Left ventricle myocardium inferior (tissue), 1 donor: ENCODE data around the gene MPC1. TPM values are rescaled to one million over a fixed set of nuclear protein-coding genes. Genes with fewer than 3 reads are reported as not detected.

Experiments
- DNase-seq: peaks from one replicate; pipeline ENCODE4 v3.0.0-alpha.2; 2020
- H3K27ac ChIP-seq: fragments of 200-600 bp; replicated peaks from 2 replicates; pipeline ENCODE4 v1.8.0; 2021
- H3K27me3 ChIP-seq: fragments of 200-600 bp; 2 replicates; pipeline ENCODE4 v1.8.0; 2021; ENCODE audit warnings: low read depth
- H3K36me3 ChIP-seq: fragments of 200-600 bp; 2 replicates; pipeline ENCODE4 v1.8.0; 2021
- H3K4me1 ChIP-seq: fragments of 200-600 bp; 2 replicates; pipeline ENCODE4 v1.8.0; 2021
- H3K4me3 ChIP-seq: fragments of 200-600 bp; 2 replicates; pipeline ENCODE4 v1.8.0; 2021; ENCODE audit warnings: mild to moderate bottlenecking, moderate library complexity
- H3K9me3 ChIP-seq: fragments of 200-600 bp; replicated peaks from 2 replicates; pipeline ENCODE4 v1.8.0; 2021
- intact Hi-C: fragments of 100-400 bp; cut with micrococcal nuclease; formaldehyde crosslinking; loops from one replicate; pipeline ENCODE4 v1.11.0; 2022
- total RNA-seq: library from RNA; stranded (reverse); fragmentation: NEBNext Ultra II Directional; extraction: Animal tissue kit (Norgen Biotek cat#: 25700); gene quantifications from one replicate; pipeline ENCODE4 v1.2.1, GENCODE V29; 2021
- TF ChIP-seq, protein P1 (sequence below): fragments of 200-600 bp; IDR thresholded peaks from 2 replicates; pipeline ENCODE4 v1.8.0; 2021; ENCODE audit warnings: antibody characterized with exemption, mild to moderate bottlenecking, borderline replicate concordance
- donor health status: DM: no; HTN: yes; CAD: no; lungs with severe emphysema.

Gene MPC1
- total RNA-seq, 1 donor from 2014 or later: 531 TPM

DNA sequence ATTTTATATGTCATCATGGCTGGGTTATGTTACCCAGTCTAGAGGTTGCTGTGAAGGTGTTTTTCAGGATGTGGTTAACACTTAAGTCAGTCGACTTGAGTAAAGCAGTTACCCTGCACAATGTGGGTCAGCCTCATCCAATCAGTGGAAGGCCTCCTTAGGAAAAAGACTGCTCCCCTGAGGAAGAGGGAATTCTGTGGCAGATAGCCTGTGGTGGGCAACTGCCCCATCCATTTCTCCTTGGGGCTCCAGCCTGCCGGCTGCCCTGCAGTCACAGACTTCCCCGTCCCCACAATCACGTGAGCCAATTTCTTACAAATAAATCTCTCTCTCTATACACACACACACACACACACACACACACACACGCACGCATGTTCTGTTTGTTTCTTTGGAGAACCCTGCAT, 34.5 kb upstream of the MPC1 start:
- DNase-seq: no peak
- no peak overlapping the region for H3K27ac ChIP-seq
- no peaks in the 10 kb centered on the region for H3K4me1 ChIP-seq
- no peaks in the 10 kb centered on the region for H3K9me3 ChIP-seq
- no peak overlapping the region for H3K4me3 ChIP-seq
- H3K27me3 ChIP-seq: no peaks in the 10 kb centered on the region
- peaks cover 93% of the 10 kb centered on the region for H3K36me3 ChIP-seq
- TF ChIP-seq, protein P1, sequence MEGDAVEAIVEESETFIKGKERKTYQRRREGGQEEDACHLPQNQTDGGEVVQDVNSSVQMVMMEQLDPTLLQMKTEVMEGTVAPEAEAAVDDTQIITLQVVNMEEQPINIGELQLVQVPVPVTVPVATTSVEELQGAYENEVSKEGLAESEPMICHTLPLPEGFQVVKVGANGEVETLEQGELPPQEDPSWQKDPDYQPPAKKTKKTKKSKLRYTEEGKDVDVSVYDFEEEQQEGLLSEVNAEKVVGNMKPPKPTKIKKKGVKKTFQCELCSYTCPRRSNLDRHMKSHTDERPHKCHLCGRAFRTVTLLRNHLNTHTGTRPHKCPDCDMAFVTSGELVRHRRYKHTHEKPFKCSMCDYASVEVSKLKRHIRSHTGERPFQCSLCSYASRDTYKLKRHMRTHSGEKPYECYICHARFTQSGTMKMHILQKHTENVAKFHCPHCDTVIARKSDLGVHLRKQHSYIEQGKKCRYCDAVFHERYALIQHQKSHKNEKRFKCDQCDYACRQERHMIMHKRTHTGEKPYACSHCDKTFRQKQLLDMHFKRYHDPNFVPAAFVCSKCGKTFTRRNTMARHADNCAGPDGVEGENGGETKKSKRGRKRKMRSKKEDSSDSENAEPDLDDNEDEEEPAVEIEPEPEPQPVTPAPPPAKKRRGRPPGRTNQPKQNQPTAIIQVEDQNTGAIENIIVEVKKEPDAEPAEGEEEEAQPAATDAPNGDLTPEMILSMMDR: no peak
- intact Hi-C loops: no loop called here

DNA sequence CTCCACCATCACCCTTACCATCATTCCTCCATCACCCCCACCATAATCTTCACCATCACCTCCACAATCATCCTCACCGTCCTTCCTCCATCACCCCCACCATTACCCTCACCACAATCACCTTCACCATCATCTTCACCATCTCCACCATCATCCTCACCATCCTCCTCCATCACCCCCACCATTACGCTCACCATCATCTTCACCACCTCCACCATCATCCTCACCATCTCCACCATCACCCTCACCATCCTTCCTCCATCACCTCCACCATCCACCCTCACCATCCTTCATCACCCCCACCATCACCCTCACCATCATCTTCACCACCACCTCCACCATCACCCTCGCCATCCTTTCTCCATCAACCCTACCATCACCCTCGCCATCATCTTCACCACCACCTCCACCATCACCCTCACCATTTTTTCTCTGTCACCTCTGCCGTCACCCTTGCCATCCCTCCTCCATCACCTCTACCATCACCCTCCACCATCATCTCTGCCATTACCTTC, 33.1 kb upstream of the MPC1 start:
- TF ChIP-seq, protein P1: no peak
- H3K9me3 ChIP-seq: no peaks in the 10 kb centered on the region
- no peaks in the 10 kb centered on the region for H3K27me3 ChIP-seq
- no peaks in the 10 kb centered on the region for H3K4me1 ChIP-seq
- H3K4me3 ChIP-seq: no peak overlapping the region
- intact Hi-C loops: no loop called here
- H3K36me3 ChIP-seq: peaks cover 94% of the 10 kb centered on the region
- H3K27ac ChIP-seq: no peak overlapping the region
- no peak for DNase-seq

DNA sequence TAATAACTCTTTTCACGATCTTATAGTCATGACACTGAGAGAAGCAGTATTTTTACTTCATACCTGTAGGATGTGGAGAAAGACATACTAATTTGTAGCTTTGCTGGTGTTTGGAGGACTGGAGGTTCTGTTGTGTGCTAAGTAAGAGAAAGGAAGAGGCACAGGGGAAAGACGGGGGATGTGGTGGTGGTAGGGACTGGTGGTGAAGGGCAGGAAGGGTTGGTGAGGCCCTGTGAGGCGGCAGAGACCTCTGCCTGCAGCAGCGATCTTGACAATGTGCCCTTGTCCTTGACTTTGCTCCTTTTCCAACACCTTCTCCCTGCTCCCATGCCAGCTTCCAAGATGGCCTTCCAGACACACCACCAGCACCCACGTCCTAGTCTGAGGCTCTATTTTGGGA, 32.6 kb upstream of the MPC1 start:
- Histone ChIP-seq H3K27ac (no peak overlapping the region), H3K4me1 (no peaks in the 10 kb centered on the region), H3K36me3 (peaks cover 90% of the 10 kb centered on the region), H3K9me3 (no peaks in the 10 kb centered on the region), H3K27me3 (no peaks in the 10 kb centered on the region), H3K4me3 (no peak overlapping the region)
- TF ChIP-seq, protein P1: no peak
- intact Hi-C loops: no loop called here
- no peak for DNase-seq

DNA sequence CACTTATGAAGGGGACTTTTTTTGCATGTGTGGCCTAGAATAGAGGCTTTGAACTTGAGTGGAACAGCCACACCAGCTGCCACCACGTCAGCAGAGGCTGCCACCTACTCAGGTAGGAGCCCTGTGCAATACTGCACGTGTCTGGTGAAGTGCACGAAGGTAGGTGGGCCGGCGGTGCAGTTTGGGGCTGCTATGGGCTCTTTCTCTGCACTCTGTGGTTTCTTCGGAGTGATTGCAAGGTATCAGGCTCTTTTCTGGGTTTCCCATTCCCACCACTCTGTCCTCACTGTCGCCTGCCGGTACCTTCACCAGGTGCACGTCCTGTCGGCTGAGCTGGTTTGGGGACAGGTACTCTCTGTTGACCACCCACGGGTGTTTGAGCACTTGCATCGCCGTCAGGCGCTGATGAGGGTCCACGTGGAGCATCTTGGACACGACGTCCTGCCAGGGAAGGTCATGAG, 30.8 kb upstream of the MPC1 start:
- intact Hi-C loops: no loop called here
- Histone ChIP-seq H3K4me1 (no peaks in the 10 kb centered on the region), H3K36me3 (peaks cover 74% of the 10 kb centered on the region), H3K9me3 (no peaks in the 10 kb centered on the region), H3K4me3 (no peak overlapping the region), H3K27me3 (no peaks in the 10 kb centered on the region), H3K27ac (no peak overlapping the region)
- no peak for DNase-seq
- TF ChIP-seq, protein P1: no peak

DNA sequence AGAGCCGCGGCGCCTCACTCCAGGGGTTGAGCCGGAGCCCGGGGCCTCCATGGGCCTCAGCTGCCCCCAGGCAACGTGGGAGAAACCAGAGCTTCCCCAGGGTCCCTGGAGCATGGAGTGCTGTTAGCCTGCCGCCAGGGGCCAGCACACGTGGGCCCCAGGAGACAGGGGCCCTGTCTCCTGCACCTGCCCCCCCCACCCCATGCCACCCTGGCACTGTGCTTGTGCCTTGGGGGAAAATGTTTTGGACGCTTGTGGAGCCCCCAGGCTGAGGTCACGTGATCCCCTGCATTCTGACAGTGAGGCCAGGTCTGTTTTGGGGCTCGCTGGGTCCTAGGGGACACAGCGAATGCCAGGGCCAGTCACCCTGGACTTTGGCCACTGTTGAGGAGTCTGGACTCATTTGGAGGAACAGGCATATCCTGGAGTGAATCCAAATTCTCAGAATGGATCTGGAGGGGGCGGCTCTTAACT, 30.2 kb upstream of the MPC1 start:
- no peak overlapping the region for H3K27ac ChIP-seq
- intact Hi-C loops: no loop called here
- H3K4me3 ChIP-seq: no peak overlapping the region
- no peak for DNase-seq
- TF ChIP-seq, protein P1: no peak
- H3K4me1 ChIP-seq: no peaks in the 10 kb centered on the region
- H3K36me3 ChIP-seq: peaks cover 69% of the 10 kb centered on the region
- no peaks in the 10 kb centered on the region for H3K27me3 ChIP-seq
- H3K9me3 ChIP-seq: no peaks in the 10 kb centered on the region
